Astrocyte of the spinal cord (primary cell): ENCODE results near the gene CKS1B.

Experiments
- DNase-seq: peaks from one replicate; pipeline ENCODE4 v3.0.0; 2011; ENCODE audit warnings: low read depth, low spot score
- H3K4me3 ChIP-seq: 2 replicates; pipeline ENCODE4 v1.5.1; 2011; ENCODE audit warnings: low read depth, mild to moderate bottlenecking, low read length, moderate library complexity
- in situ Hi-C: cut with HindIII; loops from 2 replicates; pipeline ENCODE4 v1.10.0; 2017; ENCODE audit warnings: low sequenced_read_pairs
- TF ChIP-seq, protein P1 (sequence below): IDR thresholded peaks from 2 replicates; pipeline ENCODE4 v1.5.1; 2012; ENCODE audit warnings: low read depth, mild to moderate bottlenecking, low read length, inconsistent platforms

The CKS1B gene

DNA sequence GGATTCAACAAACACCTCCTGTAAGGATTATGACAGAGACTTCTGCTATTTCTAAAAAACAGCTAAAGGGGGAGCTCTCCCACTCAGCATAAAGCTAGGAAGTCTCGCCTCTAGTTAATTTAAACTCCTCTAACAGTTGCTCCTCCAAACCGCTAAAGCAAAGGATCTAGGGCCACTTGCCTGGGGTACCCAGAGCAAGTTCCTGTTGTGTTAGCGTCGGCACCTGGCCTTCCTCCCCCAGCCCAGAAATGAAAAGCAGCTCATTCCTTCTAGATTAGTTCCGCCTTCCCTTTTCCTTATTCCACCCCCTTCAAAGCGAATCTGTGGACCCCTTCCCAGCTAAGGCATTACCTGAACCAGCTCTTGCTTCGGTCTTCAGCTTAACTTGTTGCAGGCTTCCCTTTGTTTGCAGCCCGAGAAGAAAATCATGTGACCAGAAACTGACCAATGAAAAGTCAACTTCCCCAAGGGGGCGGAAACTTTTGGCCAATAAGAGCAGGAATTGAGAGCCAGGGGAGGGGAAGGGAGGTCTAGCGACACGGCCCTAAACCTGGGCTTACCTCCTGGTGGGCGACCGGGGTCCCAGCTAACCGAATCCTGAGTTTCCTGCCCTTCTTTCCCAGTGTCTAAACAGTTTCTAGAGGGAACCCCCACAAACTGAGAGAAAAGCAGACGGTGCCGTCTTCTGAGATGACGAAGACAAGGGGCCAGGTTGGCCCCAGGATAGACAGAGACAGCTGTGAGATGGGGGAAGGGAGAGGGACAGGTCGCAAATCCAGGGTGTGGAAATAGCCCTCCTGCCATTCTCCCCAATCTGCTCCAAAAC, 18.6 kb upstream of the CKS1B start, which contains the start of gene PBXIP1:
Gene PBXIP1 (minus strand): TSS at position 382 of the 826 bp plus-strand sequence. CDS start 2,378 bp downstream, outside the sequence.
- DNase-seq, result peak; percentile 93
- TF ChIP-seq, protein P1, sequence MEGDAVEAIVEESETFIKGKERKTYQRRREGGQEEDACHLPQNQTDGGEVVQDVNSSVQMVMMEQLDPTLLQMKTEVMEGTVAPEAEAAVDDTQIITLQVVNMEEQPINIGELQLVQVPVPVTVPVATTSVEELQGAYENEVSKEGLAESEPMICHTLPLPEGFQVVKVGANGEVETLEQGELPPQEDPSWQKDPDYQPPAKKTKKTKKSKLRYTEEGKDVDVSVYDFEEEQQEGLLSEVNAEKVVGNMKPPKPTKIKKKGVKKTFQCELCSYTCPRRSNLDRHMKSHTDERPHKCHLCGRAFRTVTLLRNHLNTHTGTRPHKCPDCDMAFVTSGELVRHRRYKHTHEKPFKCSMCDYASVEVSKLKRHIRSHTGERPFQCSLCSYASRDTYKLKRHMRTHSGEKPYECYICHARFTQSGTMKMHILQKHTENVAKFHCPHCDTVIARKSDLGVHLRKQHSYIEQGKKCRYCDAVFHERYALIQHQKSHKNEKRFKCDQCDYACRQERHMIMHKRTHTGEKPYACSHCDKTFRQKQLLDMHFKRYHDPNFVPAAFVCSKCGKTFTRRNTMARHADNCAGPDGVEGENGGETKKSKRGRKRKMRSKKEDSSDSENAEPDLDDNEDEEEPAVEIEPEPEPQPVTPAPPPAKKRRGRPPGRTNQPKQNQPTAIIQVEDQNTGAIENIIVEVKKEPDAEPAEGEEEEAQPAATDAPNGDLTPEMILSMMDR, result peak; percentile 45
- in situ Hi-C loops, result no loop called here
- peak within 1 kb of the TSS; percentile 52 for H3K4me3 ChIP-seq

GRCh38 chr1:154956544-154956941, 17.9 kb upstream of the CKS1B start:
- in situ Hi-C loops, result no loop called here
- TF ChIP-seq, protein P1, result no peak
- DNase-seq, result no peak
- H3K4me3 ChIP-seq, result peak overlapping the region; percentile 52

GRCh38 chr1:154957091-154957657, 17.3 kb upstream of the CKS1B start:
- no peak for DNase-seq
- H3K4me3 ChIP-seq, result no peak overlapping the region
- TF ChIP-seq, protein P1, result no peak
- in situ Hi-C loops, result no loop called here

DNA sequence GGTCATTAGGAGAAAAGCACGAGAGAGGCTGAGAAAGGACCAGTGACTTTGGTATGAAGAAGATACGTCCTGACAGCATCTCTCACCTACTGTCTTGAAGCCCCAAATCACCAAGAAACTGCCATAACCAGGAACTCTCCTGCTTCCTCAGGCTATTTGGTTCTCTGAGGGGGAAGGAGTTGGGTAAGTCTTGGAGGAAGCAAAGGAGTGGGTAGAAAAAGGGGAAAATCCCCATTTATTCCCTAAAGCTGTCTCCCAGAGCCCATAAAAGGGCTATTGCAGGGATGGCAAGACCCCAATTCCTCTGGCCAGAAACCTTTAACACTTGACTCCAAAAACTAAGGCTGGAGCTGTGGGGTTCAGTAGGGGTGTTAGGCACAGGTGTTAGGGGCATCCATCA, 16.4 kb upstream of the CKS1B start:
- no peak for DNase-seq
- TF ChIP-seq, protein P1, result no peak
- in situ Hi-C loops, result no loop called here
- H3K4me3 ChIP-seq, result no peak overlapping the region

DNA sequence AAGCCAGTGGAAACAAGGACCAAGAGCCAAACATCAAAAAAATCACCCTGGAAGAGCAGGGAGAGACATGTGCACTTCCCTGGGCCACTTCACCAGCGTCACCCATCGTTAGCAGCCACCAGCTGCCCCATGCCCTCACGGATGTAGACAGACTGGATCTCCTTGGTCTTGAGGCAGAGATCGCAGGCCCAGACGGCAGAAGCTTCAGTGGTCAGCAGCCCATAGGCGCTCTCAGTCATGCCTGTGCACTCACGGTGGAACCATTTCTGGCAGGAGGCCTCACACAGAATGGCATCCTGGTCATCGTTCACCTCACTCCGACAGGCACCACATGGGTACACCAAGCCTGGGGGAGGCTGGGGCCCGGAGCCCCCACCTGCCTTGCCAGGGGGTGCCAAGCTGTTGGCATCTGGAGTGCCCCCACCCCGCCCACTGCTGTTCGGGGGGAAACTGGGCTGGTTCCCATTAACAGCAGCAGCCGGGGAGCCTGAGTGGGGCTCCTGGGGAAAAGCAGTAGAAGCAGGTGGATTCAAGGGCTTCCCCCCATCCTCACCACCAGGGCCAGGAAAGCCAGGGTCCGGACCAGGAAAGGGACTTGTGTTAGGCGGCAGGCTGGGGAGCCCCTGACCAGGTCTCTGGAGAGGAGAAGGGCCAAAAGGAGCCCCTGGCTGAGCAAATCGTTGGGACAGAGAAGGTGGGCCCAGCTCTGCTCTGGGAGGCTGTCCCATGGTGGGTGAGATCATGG, 15.6 kb upstream of the CKS1B start:
- in situ Hi-C loops, result no loop called here
- DNase-seq, result no peak
- H3K4me3 ChIP-seq, result no peak overlapping the region
- TF ChIP-seq, protein P1, result no peak

DNA sequence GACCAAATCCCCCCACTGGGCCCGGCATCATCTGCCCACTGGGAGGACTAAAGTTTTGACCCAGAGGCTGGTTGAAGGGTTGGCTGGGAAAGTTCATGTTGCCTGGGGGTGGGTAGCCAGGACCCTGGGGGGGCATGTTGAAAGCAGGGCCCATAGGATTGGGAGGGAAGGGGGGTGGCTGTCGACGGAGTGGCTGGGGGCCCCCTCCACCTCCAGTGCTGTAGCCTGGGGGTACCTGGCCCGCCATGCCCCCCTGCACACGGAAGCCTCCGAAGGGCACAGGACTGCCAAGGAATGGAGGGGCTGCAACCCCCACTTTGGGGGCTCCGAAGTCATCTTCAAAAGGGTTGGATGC, 15.1 kb upstream of the CKS1B start:
- in situ Hi-C loops, result no loop called here
- DNase-seq, result no peak
- H3K4me3 ChIP-seq, result no peak overlapping the region
- TF ChIP-seq, protein P1, result no peak
